Adipose tissue (tissue), 3 donors: ENCODE results near the gene BMP10. TPM values are rescaled to one million over a fixed set of nuclear protein-coding genes. Genes with fewer than 3 reads are reported as not detected.

ENCODE experiments used
- H3K27ac ChIP-seq: one replicate; pipeline ENCODE4 v1.5.1; 2013; ENCODE audit warnings: low read depth, low read length
- WGBS, 3 donors: extraction: QIAGEN DNeasy Blood & Tissue Kit; methylation state at CpG; one replicate each; pipeline ENCODE4 v1.1.7; 2013; 5-methylcytosine and 5-hydroxymethylcytosine counted together
- polyA plus RNA-seq, 3 donors: library from polyadenylated mRNA; stranded (reverse); fragments of 200-250 nt; gene quantifications; one replicate each; pipeline ENCODE4 v1.2.3, GENCODE V29; 2013
- donor health status: healthy with polysubstance abuse.
- donor health status: Bipolar disorder and iron deficiency.
- donor health status: healthy.

BMP10 gene, protein sequence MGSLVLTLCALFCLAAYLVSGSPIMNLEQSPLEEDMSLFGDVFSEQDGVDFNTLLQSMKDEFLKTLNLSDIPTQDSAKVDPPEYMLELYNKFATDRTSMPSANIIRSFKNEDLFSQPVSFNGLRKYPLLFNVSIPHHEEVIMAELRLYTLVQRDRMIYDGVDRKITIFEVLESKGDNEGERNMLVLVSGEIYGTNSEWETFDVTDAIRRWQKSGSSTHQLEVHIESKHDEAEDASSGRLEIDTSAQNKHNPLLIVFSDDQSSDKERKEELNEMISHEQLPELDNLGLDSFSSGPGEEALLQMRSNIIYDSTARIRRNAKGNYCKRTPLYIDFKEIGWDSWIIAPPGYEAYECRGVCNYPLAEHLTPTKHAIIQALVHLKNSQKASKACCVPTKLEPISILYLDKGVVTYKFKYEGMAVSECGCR
- polyA plus RNA-seq = under 1 TPM in 1 of 3 donors, not detected in 2; 0.45 TPM

DNA sequence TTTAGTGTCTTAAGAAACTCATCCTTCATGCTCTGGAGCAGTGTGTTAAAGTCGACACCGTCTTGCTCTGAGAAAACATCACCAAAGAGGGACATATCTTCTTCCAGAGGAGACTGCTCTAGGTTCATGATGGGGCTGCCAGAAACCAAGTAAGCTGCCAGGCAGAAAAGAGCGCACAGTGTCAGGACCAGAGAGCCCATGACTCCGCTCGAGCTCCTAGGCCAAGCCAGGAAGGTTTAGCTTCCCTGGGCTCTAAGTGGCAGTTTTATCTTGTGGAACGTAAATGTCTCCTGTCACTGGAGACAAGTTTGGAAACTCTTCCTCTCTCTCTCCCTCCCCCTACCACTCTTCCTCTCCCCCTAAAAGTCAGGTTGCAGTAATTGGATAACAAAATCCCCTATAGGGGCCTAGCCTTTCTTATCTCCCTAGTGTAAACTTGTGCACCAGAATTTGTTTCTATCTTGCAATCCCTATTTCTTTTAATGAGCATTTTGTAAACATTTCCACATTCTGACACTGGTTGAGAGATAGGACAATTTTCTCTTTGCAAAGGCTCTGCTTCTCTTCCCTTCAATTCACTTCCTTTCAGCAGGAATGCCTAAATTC is at the start of gene BMP10:
Gene BMP10, minus strand, starts transcription at position 239 of the 606 bp plus-strand sequence. Its CDS starts 39 bp downstream, at position 200.
- H3K27ac ChIP-seq = no peak within 1 kb of the TSS
- WGBS, 3 donors = 72 to 85% (median 84%) methylated on average over 6 of the region's 6 CpGs

DNA sequence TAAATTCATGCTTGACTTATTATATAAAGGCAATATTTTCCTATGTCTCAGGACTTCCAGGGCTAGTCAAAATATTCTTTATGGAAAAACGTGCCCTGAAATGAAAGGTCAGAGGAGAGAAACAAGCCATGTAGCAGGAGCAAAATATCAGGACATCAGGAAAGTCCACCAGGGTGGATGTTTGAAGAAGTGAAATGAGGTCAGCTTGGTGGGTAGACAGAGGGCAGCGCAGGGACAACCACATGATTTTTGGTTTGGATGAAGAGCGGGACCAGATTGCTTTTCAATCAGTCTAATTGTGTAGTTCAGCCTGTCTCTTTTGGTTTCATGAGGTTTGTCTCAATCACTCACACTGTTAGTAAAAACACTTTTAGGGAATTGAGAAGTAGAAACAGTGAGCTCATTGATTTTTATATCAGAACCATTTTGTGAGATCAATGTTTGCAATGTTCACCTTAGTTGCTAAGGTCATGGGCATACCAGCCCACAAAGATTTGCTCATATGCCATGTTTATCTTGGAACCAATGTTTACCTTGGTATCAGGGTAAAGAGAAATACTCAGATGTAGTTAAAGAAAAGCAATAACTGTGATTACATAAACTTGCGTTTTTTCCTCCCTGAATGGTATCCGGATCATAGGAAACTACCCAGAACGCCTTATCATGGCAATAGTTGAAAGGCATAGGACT is 49.4 kb upstream of the BMP10 start:
- WGBS, 3 donors = 50 to 90% (median 83%) methylated on average over 6 of the region's 6 CpGs
- no peak overlapping the region for H3K27ac ChIP-seq

DNA sequence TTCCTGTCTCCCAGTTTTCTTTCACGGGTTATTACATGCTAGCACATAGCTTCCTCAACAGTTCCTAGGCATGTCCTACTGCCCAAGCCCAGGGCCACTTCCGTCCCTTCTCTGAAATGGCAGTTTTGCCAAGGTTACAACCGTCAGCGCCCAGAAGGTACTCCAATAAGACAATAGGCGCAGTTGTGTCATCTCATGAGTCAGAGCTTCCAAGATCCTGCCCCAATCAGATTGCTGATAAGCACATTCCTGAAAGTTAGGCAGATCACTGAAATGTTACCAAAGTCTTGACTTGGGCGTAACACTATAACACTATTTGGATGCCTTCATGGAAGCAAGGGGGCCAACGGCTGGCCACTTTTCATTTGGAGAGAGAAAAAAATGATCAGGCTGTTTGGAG is 47.3 kb upstream of the BMP10 start:
- WGBS, 3 donors = 90 to 94% (median 93%) methylated on average over 7 of the region's 7 CpGs
- H3K27ac ChIP-seq = no peak overlapping the region

DNA sequence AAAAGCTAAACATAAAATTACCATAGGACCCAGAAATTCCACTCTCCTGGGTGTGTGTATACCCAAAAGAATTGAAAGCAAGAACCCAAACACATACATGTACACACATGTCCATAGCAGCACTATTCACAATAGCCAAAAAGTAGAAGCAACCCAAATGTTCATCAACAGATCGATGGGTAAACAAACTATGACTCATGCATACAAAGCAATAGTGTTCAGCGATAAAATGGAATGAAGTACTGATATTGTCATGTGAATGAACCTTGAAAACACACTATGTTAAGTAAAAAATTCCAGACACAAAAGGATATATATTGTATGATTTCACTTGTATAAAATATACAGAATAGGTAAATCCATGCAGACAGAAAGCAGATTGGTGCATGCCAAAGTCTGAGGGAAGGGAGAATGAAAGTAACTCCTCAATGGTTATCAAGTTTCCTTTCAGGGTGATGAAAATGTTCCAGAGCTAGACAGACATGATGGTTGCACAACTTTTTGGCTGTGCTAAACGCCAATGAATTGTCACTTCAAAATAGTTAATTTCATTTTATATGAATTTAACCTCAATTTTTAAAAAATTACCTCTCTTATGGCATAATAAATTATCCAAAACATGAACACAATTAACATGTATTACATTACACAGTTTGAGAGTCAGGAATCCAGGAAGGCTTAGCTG is 46.0 kb upstream of the BMP10 start:
- WGBS, 3 donors = 61 to 75% (median 68%) methylated on average over 3 of the region's 3 CpGs

DNA sequence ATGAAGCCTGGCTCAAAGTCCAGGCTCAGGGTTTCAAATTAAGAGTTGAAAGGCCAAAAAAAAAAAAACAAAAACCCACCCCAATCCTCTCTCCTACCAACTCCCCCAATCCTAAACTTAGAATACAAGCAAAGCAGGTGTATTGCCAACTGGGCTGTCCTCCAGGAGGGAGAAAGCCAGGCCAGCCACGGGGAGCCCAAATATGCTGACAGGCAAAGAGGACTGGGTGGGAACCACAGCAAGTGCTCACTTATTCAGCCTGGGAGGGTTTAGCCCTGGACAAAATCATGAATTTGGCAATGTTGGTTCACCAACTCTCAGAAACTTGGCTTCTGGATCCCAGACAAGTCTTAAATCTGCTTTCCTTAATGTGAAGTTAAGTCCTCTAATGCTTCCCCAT is 45.0 kb upstream of the BMP10 start:
- H3K27ac ChIP-seq = no peak overlapping the region
- WGBS, 3 donors = 46 to 61% (median 55%) methylated on average over 1 of the region's 1 CpG

More for the DNA sequence above, 46.0 kb upstream of the BMP10 start:
- no peak overlapping the region for H3K27ac ChIP-seq

DNA sequence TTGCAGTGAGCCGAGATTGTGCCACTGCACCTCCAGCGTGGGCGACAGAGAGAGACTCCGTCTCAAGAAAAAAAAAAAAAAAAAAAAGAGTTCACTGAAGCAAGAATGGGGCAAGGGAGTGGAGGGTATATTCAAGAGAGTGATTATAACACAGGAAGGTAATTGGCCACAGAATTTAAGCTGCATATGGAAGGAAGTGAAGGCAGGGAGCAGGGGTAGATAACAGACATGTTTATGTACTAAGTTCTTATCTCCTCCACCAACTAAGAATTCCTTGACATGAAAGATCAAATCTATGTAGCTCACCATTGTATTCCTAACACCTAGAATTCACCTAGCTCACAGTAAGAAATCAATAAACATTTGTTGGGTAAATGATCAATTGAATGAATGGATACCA is 44.2 kb upstream of the BMP10 start:
- 70 to 88% (median 70%) methylated on average over 4 of the region's 4 CpGs for WGBS, 3 donors

DNA sequence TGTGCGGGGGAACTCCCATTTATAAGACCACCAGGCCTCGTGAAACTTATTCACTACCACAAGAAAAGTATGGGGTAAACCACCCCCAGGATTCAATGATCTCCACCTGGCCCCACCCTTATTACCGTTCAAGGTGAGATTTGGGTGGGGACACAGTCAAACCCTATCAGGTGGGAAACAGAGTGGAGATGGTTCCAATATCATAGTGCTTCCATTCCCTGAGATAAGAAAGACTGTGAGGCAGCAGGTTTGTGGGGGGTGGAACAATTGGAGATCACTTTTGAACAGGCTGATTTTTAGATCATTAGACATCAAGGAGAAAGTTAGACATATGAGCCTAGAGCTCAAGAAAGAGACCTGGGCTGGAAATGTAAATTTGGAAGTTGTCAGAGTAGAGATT is 42.2 kb upstream of the BMP10 start:
- WGBS, 3 donors = 95% methylated on average over 3 of the region's 3 CpGs
- H3K27ac ChIP-seq = no peak overlapping the region

More for the DNA sequence above, 44.2 kb upstream of the BMP10 start:
- no peak overlapping the region for H3K27ac ChIP-seq

DNA sequence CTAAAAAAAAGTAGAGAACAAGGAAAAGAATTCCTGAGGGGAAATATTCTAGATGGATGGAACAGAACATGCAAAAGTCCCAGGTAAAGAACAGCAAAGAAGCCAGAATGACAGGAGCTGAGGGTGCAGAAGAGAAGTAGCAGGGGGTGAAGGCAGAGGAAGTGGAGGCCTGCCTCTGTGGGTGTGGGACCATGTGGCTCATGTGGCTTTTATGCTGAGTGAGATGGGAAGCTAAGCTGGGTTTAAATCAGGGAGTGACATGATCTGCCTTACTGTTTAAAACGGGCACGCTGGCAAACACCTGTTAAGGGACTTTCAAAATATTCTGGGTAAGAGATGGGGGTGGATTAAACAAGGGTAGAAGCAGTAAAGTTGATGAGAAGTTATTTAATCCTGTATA is 41.5 kb upstream of the BMP10 start:
- 22 to 58% (median 29%) methylated on average over 2 of the region's 2 CpGs for WGBS, 3 donors
- no peak overlapping the region for H3K27ac ChIP-seq

DNA sequence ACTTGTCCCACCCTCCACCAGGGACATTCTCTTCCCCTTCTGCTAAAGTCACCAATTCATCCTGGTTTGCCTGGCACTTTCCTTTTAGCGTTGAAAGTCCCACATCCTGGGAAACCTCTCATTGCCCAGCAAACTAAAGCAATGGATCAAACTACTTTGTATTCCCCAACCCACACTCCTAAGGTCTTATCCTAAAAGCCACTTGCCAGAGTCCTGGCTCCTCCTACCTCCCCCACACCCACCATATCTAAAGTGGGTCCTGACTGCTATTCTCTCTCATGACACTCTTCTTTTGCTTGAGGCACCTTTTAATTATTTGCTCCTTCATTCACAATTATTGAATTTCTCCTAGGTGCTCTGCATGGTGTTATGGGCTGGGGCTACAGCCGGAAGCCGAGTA is 40.9 kb upstream of the BMP10 start:
- H3K27ac ChIP-seq = no peak overlapping the region
- WGBS, 3 donors = 92 to 95% (median 92%) methylated on average over 3 of the region's 3 CpGs

DNA sequence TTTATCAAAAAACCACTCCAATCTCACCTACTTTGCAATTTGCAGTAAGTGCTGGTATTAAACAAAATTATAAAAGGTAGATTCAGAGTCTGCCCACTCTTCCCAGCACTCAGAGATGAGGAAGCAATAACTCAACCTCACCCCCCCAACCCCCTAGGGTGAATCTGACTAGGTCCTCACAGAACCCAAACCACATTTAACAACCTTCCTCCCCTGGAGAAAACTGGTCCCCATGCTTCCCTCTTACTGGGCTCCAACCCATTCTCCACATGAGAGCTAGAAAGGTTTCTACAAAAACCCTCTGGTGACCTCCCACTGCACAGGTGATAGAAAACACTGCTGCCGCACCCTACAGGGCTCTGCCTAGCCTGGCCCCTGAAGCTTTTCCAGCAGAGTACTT is 40.5 kb upstream of the BMP10 start:
- 96 to 100% (median 97%) methylated on average over 1 of the region's 1 CpG for WGBS, 3 donors
- no peak overlapping the region for H3K27ac ChIP-seq

DNA sequence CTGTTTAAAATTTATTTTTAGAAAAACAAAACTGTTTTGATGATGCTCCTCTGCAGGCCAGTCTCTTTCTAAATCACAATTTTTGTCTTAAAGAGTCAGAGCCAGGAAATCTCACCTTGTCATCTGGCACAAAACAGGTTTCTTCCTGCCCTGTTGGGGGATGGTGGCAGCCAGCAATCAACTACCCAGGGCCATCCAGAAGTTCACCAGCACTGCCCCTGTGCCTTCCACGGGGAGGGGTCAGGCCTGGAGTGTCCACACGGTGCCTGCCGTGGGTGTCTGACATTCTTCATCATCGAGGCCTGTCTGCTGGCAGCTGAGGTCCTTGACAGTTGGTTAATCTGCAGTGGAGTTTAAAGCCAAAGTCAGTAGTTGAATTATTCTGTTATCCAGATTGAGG is 40.0 kb upstream of the BMP10 start:
- H3K27ac ChIP-seq = no peak overlapping the region
- WGBS, 3 donors = 65 to 80% (median 75%) methylated on average over 4 of the region's 4 CpGs

DNA sequence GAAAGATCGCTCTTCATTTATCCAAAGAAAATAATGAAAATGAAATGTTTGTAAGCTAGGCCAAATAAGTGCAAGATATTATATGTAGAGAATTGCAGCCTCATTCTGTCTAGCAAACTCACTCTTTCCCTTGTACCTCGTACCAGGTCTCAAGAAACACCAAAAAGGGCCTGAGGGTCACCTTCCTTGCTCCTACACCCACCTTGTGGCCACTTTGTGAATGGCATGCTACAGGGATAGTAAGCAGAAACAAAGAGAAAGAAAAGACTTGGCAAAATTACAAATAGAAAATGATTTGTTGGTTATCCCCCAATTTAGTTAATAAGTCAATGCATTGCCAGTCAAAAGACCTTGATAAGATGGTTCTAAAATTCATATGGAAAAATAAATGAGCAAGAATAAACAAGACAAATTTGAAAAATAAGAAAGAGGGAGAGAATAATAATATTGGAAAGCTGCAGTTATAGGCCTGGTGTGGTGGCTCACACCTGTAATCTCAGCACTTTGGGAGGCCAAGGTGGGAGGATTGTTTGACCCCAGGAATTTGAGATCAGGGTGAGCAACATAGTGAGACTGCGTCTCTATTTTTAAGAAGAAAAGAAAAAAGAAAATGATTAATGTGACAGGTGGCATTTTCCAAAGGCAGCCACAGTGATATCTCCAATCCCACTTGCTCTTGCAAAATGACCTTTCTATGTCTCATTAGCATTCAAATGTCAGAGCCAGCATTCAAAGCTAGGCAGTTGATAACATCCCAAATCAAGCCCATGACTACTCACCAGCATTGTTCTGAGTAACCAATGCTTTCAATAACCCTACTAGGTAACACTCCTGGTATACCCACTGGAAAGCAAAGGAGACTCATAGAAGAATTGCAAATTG is 38.8 kb upstream of the BMP10 start:
- H3K27ac ChIP-seq = no peak overlapping the region
- 68 to 76% (median 70%) methylated on average over 3 of the region's 3 CpGs for WGBS, 3 donors

DNA sequence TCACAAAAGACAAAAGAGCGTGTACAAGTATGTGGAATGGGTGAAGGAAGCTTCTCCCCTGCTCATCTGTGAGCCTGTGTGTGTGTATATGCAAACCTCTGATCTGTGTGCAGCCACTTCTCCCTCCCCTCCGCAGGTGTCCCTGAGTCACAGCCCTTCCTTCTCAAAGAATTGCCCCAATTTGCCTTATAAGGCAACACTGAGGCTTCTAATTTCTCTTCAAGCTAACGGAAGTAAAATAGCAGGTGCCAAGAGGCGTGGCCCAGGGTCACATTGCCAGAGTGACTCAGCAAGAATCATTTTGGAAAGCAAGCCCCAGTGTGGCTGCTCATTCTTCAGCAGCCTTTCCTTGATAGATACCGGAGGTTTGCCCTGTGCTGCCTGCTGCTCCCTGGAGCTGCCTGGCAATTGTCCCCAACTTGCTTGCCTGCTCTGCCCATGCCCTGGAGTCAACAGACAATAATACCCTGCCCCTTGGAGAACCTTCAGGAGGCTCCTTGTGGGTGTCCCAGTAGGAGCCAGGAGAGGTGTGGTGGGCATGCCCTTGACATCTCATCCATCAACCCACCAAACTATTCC is 37.3 kb upstream of the BMP10 start:
- WGBS, 3 donors = 22 to 27% (median 27%) methylated on average over 5 of the region's 5 CpGs
- no peak overlapping the region for H3K27ac ChIP-seq

DNA sequence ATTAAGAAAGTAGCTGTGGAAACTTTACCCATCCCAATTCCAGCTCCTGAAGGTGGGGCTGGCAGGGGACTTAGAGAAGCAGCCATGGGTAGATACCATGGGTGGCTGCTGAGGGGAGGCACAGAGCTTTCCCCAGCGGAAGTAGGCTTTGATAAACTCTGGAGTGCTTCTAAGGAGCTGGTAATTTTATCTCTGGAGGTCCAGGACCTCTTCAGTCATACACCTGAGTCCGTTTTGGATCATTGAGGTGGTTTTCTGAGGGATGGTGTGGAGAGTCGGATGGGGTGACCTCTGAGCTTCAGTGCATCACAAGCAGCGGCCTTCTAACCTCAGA is 36.7 kb upstream of the BMP10 start:
- no peak overlapping the region for H3K27ac ChIP-seq
- WGBS, 3 donors = 63 to 90% (median 82%) methylated on average over 4 of the region's 4 CpGs

DNA sequence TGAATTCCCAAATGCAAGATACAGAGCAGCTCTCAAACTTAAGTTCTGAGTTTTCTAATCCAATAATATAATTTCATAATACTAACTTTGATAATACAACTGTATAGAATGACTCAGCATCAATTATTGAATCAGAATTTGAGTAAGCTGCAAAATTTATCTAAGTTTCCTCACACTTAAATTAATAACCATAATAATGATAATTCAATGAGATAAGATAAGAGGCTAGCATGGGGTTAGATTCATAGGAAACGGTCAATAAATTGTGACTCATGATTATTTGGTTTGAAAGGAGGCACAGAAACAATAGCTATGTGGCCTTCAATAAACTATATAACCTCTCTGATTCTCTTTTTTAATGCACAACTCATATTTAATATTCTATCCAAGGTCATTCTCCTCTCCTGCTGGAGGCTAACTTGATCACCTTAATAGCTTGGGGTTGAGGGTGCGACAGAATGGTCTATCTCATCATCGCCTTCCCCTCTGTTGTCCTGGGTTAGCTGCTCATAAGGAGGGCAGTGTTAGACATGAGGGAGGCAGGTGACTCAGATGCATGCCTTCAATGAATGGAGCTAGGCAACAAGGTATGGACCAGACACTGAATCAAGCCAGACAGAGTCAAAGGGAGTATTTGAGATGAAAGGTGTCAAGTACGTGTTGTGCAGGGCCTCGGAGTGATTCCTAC is 36.2 kb upstream of the BMP10 start:
- WGBS, 3 donors = 90 to 94% (median 92%) methylated on average over 5 of the region's 5 CpGs

DNA sequence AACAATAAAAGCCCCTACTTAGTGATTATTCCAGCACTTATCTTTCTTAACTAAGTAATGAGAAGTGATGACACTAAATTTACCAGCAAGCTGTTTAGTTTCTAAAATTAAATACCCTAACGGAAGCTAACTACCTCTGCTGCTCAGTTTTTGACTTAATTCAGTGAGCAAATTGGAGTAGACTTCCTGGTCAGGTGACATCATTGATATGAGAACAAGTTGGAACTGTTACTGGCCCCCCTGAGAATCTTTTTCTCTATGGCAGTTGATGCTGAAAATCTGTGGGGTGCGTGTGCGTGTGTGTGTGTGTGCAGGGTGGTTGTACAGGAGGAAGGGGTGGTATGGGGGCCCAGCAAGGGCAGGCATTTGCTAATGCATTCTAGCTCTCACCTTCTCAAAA is 35.5 kb upstream of the BMP10 start:
- 81 to 85% (median 84%) methylated on average over 3 of the region's 3 CpGs for WGBS, 3 donors
- no peak overlapping the region for H3K27ac ChIP-seq

More for the DNA sequence above, 36.2 kb upstream of the BMP10 start:
- no peak overlapping the region for H3K27ac ChIP-seq

DNA sequence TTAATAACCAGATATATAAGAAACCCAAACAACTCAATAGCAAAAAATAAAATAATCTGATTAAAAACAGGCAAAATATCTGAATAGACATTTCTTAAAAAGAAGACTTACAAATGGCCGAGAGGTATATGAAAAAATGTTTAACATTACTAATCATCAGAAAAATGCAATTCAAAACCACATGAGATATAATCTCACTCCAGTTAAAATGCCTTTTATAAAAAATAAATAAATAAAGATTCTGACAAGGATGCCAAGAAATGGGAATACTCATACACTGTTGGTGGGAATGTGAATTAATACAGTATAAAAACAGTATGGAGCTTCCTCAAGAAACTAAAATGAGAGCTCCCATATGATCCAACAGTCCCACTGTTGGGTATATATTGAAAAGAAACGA is 33.9 kb upstream of the BMP10 start:
- 80 to 91% (median 89%) methylated on average over 2 of the region's 2 CpGs for WGBS, 3 donors

More for the DNA sequence above, 33.9 kb upstream of the BMP10 start:
- no peak overlapping the region for H3K27ac ChIP-seq
